ENCODE measurements around the gene PDGFRB. TPM values are rescaled to one million over a fixed set of nuclear protein-coding genes. Genes with fewer than 3 reads are reported as not detected.

Gene PDGFRB
- total and polyA plus RNA-seq, 9 of the 15 experiments (the other 6 are each of a cell fraction or from before 2014, with no cell fraction given) = 0.01 to 1.5 (median 0.09) TPM; not detected in 3

- TF ChIP-seq SNIP1 (IDR thresholded peaks at IDR 0.05; ENCODE audit: low read depth) (no peak), NR2F6 (CRISPR knock-in tag; IDR thresholded peaks at IDR 0.05) (no peak), THRB (CRISPR knock-in tag; conservative IDR thresholded peaks at IDR 0.05) (no peak), CAMTA2 (CRISPR knock-in tag; conservative IDR thresholded peaks at IDR 0.05) (no peak), RBM14 (IDR thresholded peaks at IDR 0.05; ENCODE audit: borderline replicate concordance, insufficient read depth, low read depth, low read length) (no peak), ZNF561 (CRISPR knock-in tag; conservative IDR thresholded peaks at IDR 0.05) (no peak), EZH2 (IDR thresholded peaks at IDR 0.05; ENCODE audit: borderline replicate concordance, low read depth, low read length) (no peak), ELF4 (CRISPR knock-in tag; IDR thresholded peaks at IDR 0.05) (no peak), ATF4 (CRISPR knock-in tag; IDR thresholded peaks at IDR 0.05) (no peak), MAFF (IDR thresholded peaks at IDR 0.05; ENCODE audit: low read length) (no peak)
- CTCF ChIA-PET (ENCODE audit: low intra/inter-chr PET ratio) = no interaction called here
- no peak for FAIRE-seq
These were observed 69.5 kb downstream of the PDGFRB start, which contains the start of gene CSF1R for GRCh38 chr5:150085950-150086715. Gene CSF1R (minus strand): TSS chr5:150086554. CDS start chr5:150086427, 127 bp downstream.

More at GRCh38 chr5:150085950-150086715, 69.5 kb downstream of the PDGFRB start, which contains the start of gene CSF1R:
- Histone ChIP-seq H3K4me2 (ENCODE audit: insufficient read depth, low read length) (no peak within 1 kb of the TSS), H3K9me3 (replicated peaks; ENCODE audit: control insufficient read depth, insufficient read depth, low read depth, low read length) (no peaks in the 10 kb centered on the region), H3K9me1 (ENCODE audit: control insufficient read depth, insufficient read depth, low read length) (no peaks in the 10 kb centered on the region), H3K27me3 (ENCODE audit: control insufficient read depth in 2 of 2, insufficient read depth in 2 of 2, low read length in 2 of 2) (peaks cover 34 to 51% of the 10 kb centered on the region in 2 experiments), H4K20me1 (replicated peaks; ENCODE audit: control insufficient read depth, insufficient read depth, low read length) (no peaks in the 10 kb centered on the region), H3K36me3 (ENCODE audit: control insufficient read depth, insufficient read depth, low read length) (no peaks in the 10 kb centered on the region), H3K9ac (ENCODE audit: insufficient read depth in 1 of 2, low read depth in 2 of 2, low read length in 2 of 2) (no peak within 1 kb of the TSS), H3K4me1 (replicated peaks in 1 of 2; ENCODE audit: control insufficient read depth in 2 of 2, insufficient read depth in 2 of 2, low read length in 2 of 2) (peaks cover 0 to 3% of the 10 kb centered on the region in 2 experiments; a peak in 1 of 5 replicates), H3K27ac (ENCODE audit: extremely low read depth, low read depth, low read length) (no peak within 1 kb of the TSS), H3K79me2 (ENCODE audit: control insufficient read depth, insufficient read depth, low read length) (no peaks in the 10 kb centered on the region), H3K4me3 (no peak within 1 kb of the TSS), H2AFZ (ENCODE audit: low read depth, low read length) (no peak within 1 kb of the TSS)
- BruUV-seq (replicated peaks) = no TSS peak
- POLR2A ChIA-PET = interaction anchor here (0.7 kb wide), 1 partner anchor 60 kb away, joined by 3 read pairs; no protein-coding TSS in a partner anchor
- whole genome bisulfite sequencing (ENCODE audit: insufficient coverage, low coverage, missing lambda C conversion rate) = 0% methylated on average over 9 of the region's 9 CpGs
- DNase-seq (ENCODE audit: extremely low read depth in 1 of 4, low spot score in 3 of 4) (no peak), ATAC-seq (no peak)
- in situ Hi-C loops (cut with MboI) (no loop called here), intact Hi-C loops (cut with micrococcal nuclease) (no loop called here)
